NOMO-1 treated with DMSO at 0.1 percent for 48 hours (cell line): ENCODE measurements around the gene PLXDC2.
"Not testable (repeated sequence)": the region's sequence is repeated elsewhere in the genome, so short reads cannot be mapped to it uniquely, and the experiment has no call there.

Source experiments
- DNase-seq: peaks from one replicate; lab custom pipeline; 2025; ENCODE audit not compliant: unreplicated experiment; lab: John Stamatoyannopoulos, UW

The PLXDC2 gene

GRCh38 chr10:19971343-19972052 lies 155.3 kb downstream of the PLXDC2 start:
- no peak for DNase-seq

GRCh38 chr10:19974138-19974537 lies 157.9 kb downstream of the PLXDC2 start:
- peak; percentile 65 for DNase-seq

GRCh38 chr10:19974554-19974953 lies 158.3 kb downstream of the PLXDC2 start:
- no peak for DNase-seq

GRCh38 chr10:19977097-19977521 lies 160.9 kb downstream of the PLXDC2 start:
- DNase-seq = no peak

GRCh38 chr10:19979628-19980027 lies 163.4 kb downstream of the PLXDC2 start:
- no peak for DNase-seq

GRCh38 chr10:19983880-19984565 lies 167.8 kb downstream of the PLXDC2 start:
- peak; percentile 33 for DNase-seq

GRCh38 chr10:19985745-19986144 lies 169.5 kb downstream of the PLXDC2 start:
- no peak for DNase-seq

GRCh38 chr10:19986591-19986990 lies 170.4 kb downstream of the PLXDC2 start:
- no peak for DNase-seq

- DNase-seq = no peak
Measured at GRCh38 chr10:19987931-19988330, 171.7 kb downstream of the PLXDC2 start.

GRCh38 chr10:19993714-19994315 lies 177.6 kb downstream of the PLXDC2 start:
- DNase-seq = peak; percentile 53

GRCh38 chr10:19998482-19998881 lies 182.2 kb downstream of the PLXDC2 start:
- DNase-seq = no peak

GRCh38 chr10:19999431-19999830 lies 183.2 kb downstream of the PLXDC2 start:
- no peak for DNase-seq

GRCh38 chr10:20002026-20002425 lies 185.8 kb downstream of the PLXDC2 start:
- not testable (repeated sequence) for DNase-seq

- no peak for DNase-seq
Measured at GRCh38 chr10:20002657-20003056, 186.4 kb downstream of the PLXDC2 start.

GRCh38 chr10:20004087-20004523 lies 187.9 kb downstream of the PLXDC2 start:
- peak; percentile 88 for DNase-seq

GRCh38 chr10:20005638-20006037 lies 189.4 kb downstream of the PLXDC2 start:
- DNase-seq = no peak

GRCh38 chr10:20006169-20006870 lies 190.1 kb downstream of the PLXDC2 start:
- DNase-seq = no peak

GRCh38 chr10:20007426-20007825 lies 191.2 kb downstream of the PLXDC2 start:
- no peak for DNase-seq

GRCh38 chr10:20013991-20014750 lies 197.9 kb downstream of the PLXDC2 start:
- DNase-seq = no peak

- no peak for DNase-seq
Measured at GRCh38 chr10:20017961-20018360, 201.7 kb downstream of the PLXDC2 start.

GRCh38 chr10:20020677-20021076 lies 204.4 kb downstream of the PLXDC2 start:
- DNase-seq = no peak
